H9 (cell line): ENCODE measurements around the gene APBA2. TPM values are rescaled to one million over a fixed set of nuclear protein-coding genes. Genes with fewer than 3 reads are reported as not detected.
A peak's percentile ranks its signal among the peaks of the same experiment; 100 is the strongest.

Experiments used
- DNase-seq: peaks from one replicate; pipeline ENCODE4 v3.0.0-alpha.2; 2017
- H2AFZ ChIP-seq: one replicate; pipeline ENCODE4 v1.6.1; 2013; ENCODE audit warnings: mild to moderate bottlenecking, low read length, control low read depth, moderate library complexity
- H2AK5ac ChIP-seq: 2 replicates; pipeline ENCODE4 v1.6.1; 2013; ENCODE audit warnings: low read length, control low read depth, mixed read lengths; ENCODE audit not compliant: insufficient read length
- H2BK120ac ChIP-seq: one replicate; pipeline ENCODE4 v1.6.1; 2013; ENCODE audit warnings: low read depth, mild to moderate bottlenecking, low read length, control low read depth, inconsistent platforms; ENCODE audit not compliant: poor library complexity, severe bottlenecking
- H2BK12ac ChIP-seq: 2 replicates; pipeline ENCODE4 v1.6.1; 2013; ENCODE audit warnings: low read length, control low read depth, mixed read lengths, low read depth; ENCODE audit not compliant: insufficient read length
- H2BK15ac ChIP-seq: 2 replicates; pipeline ENCODE4 v1.6.1; 2013; ENCODE audit warnings: low read depth, low read length, control low read depth
- H2BK20ac ChIP-seq: one replicate; pipeline ENCODE4 v1.6.1; 2013; ENCODE audit warnings: low read depth, mild to moderate bottlenecking, low read length, control low read depth, inconsistent platforms; ENCODE audit not compliant: poor library complexity, severe bottlenecking
- H2BK5ac ChIP-seq: 2 replicates; pipeline ENCODE4 v1.6.1; 2013; ENCODE audit warnings: low read length, control low read depth, mixed read lengths; ENCODE audit not compliant: insufficient read length
- H3K14ac ChIP-seq: 2 replicates; pipeline ENCODE4 v1.6.1; 2013; ENCODE audit warnings: low read length, control low read depth; ENCODE audit not compliant: insufficient read depth
- H3K18ac ChIP-seq: 2 replicates; pipeline ENCODE4 v1.6.1; 2013; ENCODE audit warnings: low read depth, mild to moderate bottlenecking, mixed read lengths, low read length, control low read depth; ENCODE audit not compliant: insufficient read length
- H3K23ac ChIP-seq: 2 replicates; pipeline ENCODE4 v1.6.1; 2013; ENCODE audit warnings: low read length, control low read depth, mixed read lengths, low read depth; ENCODE audit not compliant: insufficient read length
- H3K23me2 ChIP-seq: 2 replicates; pipeline ENCODE4 v1.6.1; 2013; ENCODE audit warnings: low read depth, mild to moderate bottlenecking, mixed read lengths, low read length, control low read depth; ENCODE audit not compliant: insufficient read length, poor library complexity, severe bottlenecking
- H3K27ac ChIP-seq: 2 replicates; pipeline ENCODE4 v1.5.1; 2013; ENCODE audit warnings: low read length, control low read depth, mixed read lengths, low read depth; ENCODE audit not compliant: insufficient read length
- H3K27me3 ChIP-seq: 2 replicates; pipeline ENCODE4 v1.6.1; 2013; ENCODE audit warnings: low read length, control low read depth, inconsistent platforms; ENCODE audit not compliant: insufficient read depth
- H3K4ac ChIP-seq: 2 replicates; pipeline ENCODE4 v1.6.1; 2013; ENCODE audit warnings: low read depth, mild to moderate bottlenecking, control low read depth, inconsistent platforms, low read length, moderate library complexity
- H3K4me1 ChIP-seq: 2 replicates; pipeline ENCODE4 v1.6.1; 2013; ENCODE audit warnings: low read length, control low read depth, inconsistent platforms; ENCODE audit not compliant: insufficient read depth
- H3K4me2 ChIP-seq: 2 replicates; pipeline ENCODE4 v1.6.1; 2013; ENCODE audit warnings: low read length, control low read depth, mixed read lengths; ENCODE audit not compliant: insufficient read length, insufficient read depth
- H3K56ac ChIP-seq: 2 replicates; pipeline ENCODE4 v1.6.1; 2013; ENCODE audit warnings: low read depth, mild to moderate bottlenecking, mixed read lengths, low read length, control low read depth; ENCODE audit not compliant: insufficient read length
- H3K79me1 ChIP-seq: 2 replicates; pipeline ENCODE4 v1.6.1; 2013; ENCODE audit warnings: low read depth, mild to moderate bottlenecking, moderate library complexity, low read length, control low read depth, inconsistent platforms; ENCODE audit not compliant: insufficient read depth, poor library complexity, severe bottlenecking
- H3K79me2 ChIP-seq: 2 replicates; pipeline ENCODE4 v1.6.1; 2013; ENCODE audit warnings: low read length, control low read depth, inconsistent platforms; ENCODE audit not compliant: insufficient read depth
- H3K9ac ChIP-seq: 2 replicates; pipeline ENCODE4 v1.6.1; 2013; ENCODE audit warnings: low read length, control low read depth, mixed read lengths; ENCODE audit not compliant: insufficient read length; ENCODE audit errors: extremely low read depth
- H3K9me3 ChIP-seq: one replicate; pipeline ENCODE4 v1.6.1; 2013; ENCODE audit warnings: low read depth, low read length, inconsistent platforms; ENCODE audit not compliant: control insufficient read depth
- H3T11ph ChIP-seq: one replicate; pipeline ENCODE4 v1.6.1; 2013; ENCODE audit warnings: mild to moderate bottlenecking, low read length, control low read depth, inconsistent platforms
- H4K20me1 ChIP-seq: one replicate; pipeline ENCODE4 v1.6.1; 2013; ENCODE audit not compliant: control insufficient read depth, insufficient read length, insufficient read depth
- H4K5ac ChIP-seq: 2 replicates; pipeline ENCODE4 v1.6.1; 2013; ENCODE audit warnings: low read depth, mild to moderate bottlenecking, mixed read lengths, low read length, control low read depth; ENCODE audit not compliant: insufficient read length
- H4K8ac ChIP-seq: replicated peaks from 2 replicates; pipeline ENCODE4 v1.6.1; 2013; ENCODE audit warnings: low read length, control low read depth, mixed read lengths, low read depth; ENCODE audit not compliant: insufficient read length
- H4K91ac ChIP-seq: 2 replicates; pipeline ENCODE4 v1.6.1; 2013; ENCODE audit warnings: low read depth, mild to moderate bottlenecking, moderate library complexity, mixed read lengths, low read length, control low read depth; ENCODE audit not compliant: insufficient read length
- H3K27ac Mint-ChIP-seq, 3 experiments: 2 replicates in 2 of 3; 3 replicates in 1 of 3; pipeline ENCODE4 v1.8.0; 2020 to 2021; ENCODE audit warnings: mixed read lengths in 3 of 3, mild to moderate bottlenecking in 1 of 3, moderate library complexity in 1 of 3
- H3K27me3 Mint-ChIP-seq: 2 replicates; pipeline ENCODE4 v1.8.0; 2021; ENCODE audit warnings: low read depth, mild to moderate bottlenecking, moderate library complexity, mixed read lengths
- H3K36me3 Mint-ChIP-seq, 3 experiments: 2 replicates in 2 of 3; 3 replicates in 1 of 3; pipeline ENCODE4 v1.8.0; 2020 to 2021; ENCODE audit warnings: low read depth in 3 of 3, mixed read lengths in 3 of 3; ENCODE audit not compliant: insufficient read depth in 1 of 3
- H3K4me1 Mint-ChIP-seq, 2 experiments: 2 replicates each; pipeline ENCODE4 v1.8.0; 2020; ENCODE audit warnings: mixed read lengths in 2 of 2
- H3K4me3 Mint-ChIP-seq, 2 experiments: 2 replicates in 1 of 2; 3 replicates in 1 of 2; pipeline ENCODE4 v1.8.0; 2020 to 2021; ENCODE audit warnings: mild to moderate bottlenecking in 2 of 2, mixed read lengths in 2 of 2, moderate library complexity in 1 of 2
- H3K9me3 Mint-ChIP-seq, 2 experiments: 2 replicates in 1 of 2; 3 replicates in 1 of 2; pipeline ENCODE4 v1.8.0; 2020; ENCODE audit warnings: mild to moderate bottlenecking in 2 of 2, mixed read lengths in 2 of 2, moderate library complexity in 1 of 2
- CTCF ChIP-seq: fragments of 200-600 bp; sonication (generic); conservative IDR thresholded peaks from 3 replicates; pipeline ENCODE4 v1.8.0; 2021; ENCODE audit warnings: antibody characterized with exemption, mild to moderate bottlenecking
- WGBS: extraction: QIAGEN DNeasy Blood & Tissue Kit; methylation state at CpG from one replicate; pipeline ENCODE4 v1.1.7; 2013; ENCODE audit warnings: missing lambda C conversion rate, low lambda C conversion rate, mixed read lengths; ENCODE audit not compliant: insufficient read length; ENCODE audit errors: extremely low coverage; 5-methylcytosine and 5-hydroxymethylcytosine counted together
- total RNA-seq: library from RNA; stranded (reverse); gene quantifications from 2 replicates; pipeline ENCODE4 v1.2.1, GENCODE V29; 2021

The APBA2 gene
- total RNA-seq, 1 experiment from 2014 or later = 14.3 TPM

- Histone ChIP-seq H4K91ac (no peak overlapping the region), H3K56ac (no peak overlapping the region), H3K4ac (no peak overlapping the region), H3K79me2 (no peaks in the 10 kb centered on the region), H3K14ac (no peak overlapping the region), H2BK15ac (no peak overlapping the region), H3K9me3 (no peaks in the 10 kb centered on the region), H3K9ac (no peak overlapping the region), H3K4me2 (no peak overlapping the region), H3K18ac (no peak overlapping the region), H2BK120ac (no peak overlapping the region), H3T11ph (no peak overlapping the region), H2BK12ac (no peak overlapping the region), H3K27ac (no peak overlapping the region), H2AK5ac (no peak overlapping the region), H2BK5ac (no peak overlapping the region), H3K27me3 (no peaks in the 10 kb centered on the region), H3K79me1 (no peaks in the 10 kb centered on the region), H4K5ac (no peak overlapping the region), H2BK20ac (no peak overlapping the region), H4K8ac (no peak overlapping the region), H3K23ac (no peak overlapping the region), H2AFZ (no peak overlapping the region), H3K4me1 (no peaks in the 10 kb centered on the region), H4K20me1 (no peaks in the 10 kb centered on the region), H3K23me2 (no peaks in the 10 kb centered on the region)
- Mint-ChIP-seq H3K4me3 (no peak overlapping the region), H3K27ac (peak overlapping the region in 2 of 3 experiments; percentile 8 to 52; a peak in 2 of 7 replicates), H3K4me1 (peaks cover 10% of the 10 kb centered on the region in 2 experiments), H3K36me3 (peaks cover 5 to 8% (median 6%) of the 10 kb centered on the region in 3 experiments; a peak in 5 of 7 replicates), H3K9me3 (peaks cover 0 to 6% of the 10 kb centered on the region in 2 experiments; a peak in 4 of 5 replicates), H3K27me3 (no peaks in the 10 kb centered on the region; the same call in 1 of the 2 replicates)
- no CpG with 5 or more reads among the region's 10 CpGs for WGBS
- DNase-seq = no peak
- no peak for TF ChIP-seq CTCF
These were observed 196.0 kb downstream of the APBA2 start for GRCh38 chr15:29081781-29082180.
